ENCODE results near the gene B3GNT8. TPM values are rescaled to one million over a fixed set of nuclear protein-coding genes. Genes with fewer than 3 reads are reported as not detected.
A peak's percentile ranks its signal among the peaks of the same experiment; 100 is the strongest.

Gene B3GNT8
- total and polyA plus RNA-seq, 9 of the 15 experiments (the other 6 are each of a cell fraction or from before 2014, with no cell fraction given) = 0.11 to 2.9 (median 0.65) TPM; not detected in 2

- TF ChIP-seq, protein P1, sequence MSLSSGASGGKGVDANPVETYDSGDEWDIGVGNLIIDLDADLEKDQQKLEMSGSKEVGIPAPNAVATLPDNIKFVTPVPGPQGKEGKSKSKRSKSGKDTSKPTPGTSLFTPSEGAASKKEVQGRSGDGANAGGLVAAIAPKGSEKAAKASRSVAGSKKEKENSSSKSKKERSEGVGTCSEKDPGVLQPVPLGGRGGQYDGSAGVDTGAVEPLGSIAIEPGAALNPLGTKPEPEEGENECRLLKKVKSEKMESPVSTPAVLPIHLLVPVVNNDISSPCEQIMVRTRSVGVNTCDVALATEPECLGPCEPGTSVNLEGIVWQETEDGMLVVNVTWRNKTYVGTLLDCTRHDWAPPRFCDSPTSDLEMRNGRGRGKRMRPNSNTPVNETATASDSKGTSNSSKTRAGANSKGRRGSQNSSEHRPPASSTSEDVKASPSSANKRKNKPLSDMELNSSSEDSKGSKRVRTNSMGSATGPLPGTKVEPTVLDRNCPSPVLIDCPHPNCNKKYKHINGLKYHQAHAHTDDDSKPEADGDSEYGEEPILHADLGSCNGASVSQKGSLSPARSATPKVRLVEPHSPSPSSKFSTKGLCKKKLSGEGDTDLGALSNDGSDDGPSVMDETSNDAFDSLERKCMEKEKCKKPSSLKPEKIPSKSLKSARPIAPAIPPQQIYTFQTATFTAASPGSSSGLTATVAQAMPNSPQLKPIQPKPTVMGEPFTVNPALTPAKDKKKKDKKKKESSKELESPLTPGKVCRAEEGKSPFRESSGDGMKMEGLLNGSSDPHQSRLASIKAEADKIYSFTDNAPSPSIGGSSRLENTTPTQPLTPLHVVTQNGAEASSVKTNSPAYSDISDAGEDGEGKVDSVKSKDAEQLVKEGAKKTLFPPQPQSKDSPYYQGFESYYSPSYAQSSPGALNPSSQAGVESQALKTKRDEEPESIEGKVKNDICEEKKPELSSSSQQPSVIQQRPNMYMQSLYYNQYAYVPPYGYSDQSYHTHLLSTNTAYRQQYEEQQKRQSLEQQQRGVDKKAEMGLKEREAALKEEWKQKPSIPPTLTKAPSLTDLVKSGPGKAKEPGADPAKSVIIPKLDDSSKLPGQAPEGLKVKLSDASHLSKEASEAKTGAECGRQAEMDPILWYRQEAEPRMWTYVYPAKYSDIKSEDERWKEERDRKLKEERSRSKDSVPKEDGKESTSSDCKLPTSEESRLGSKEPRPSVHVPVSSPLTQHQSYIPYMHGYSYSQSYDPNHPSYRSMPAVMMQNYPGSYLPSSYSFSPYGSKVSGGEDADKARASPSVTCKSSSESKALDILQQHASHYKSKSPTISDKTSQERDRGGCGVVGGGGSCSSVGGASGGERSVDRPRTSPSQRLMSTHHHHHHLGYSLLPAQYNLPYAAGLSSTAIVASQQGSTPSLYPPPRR (CRISPR knock-in tag; IDR thresholded peaks at IDR 0.05; ENCODE audit: borderline replicate concordance) = no peak
- TF ChIP-seq NFRKB (IDR thresholded peaks at IDR 0.05; ENCODE audit: low read depth) (peak; percentile 86; the same call in 1 of the 2 replicates), HSF4 (CRISPR knock-in tag; IDR thresholded peaks at IDR 0.05; ENCODE audit: borderline replicate concordance) (no peak), ZNF584 (CRISPR knock-in tag; IDR thresholded peaks at IDR 0.05; ENCODE audit: low read depth) (no peak), E2F5 (CRISPR knock-in tag; IDR thresholded peaks at IDR 0.05) (no peak), ELF1 (tag; IDR thresholded peaks at IDR 0.05) (peak; percentile 45; the same call in 1 of the 2 replicates), ZNF311 (CRISPR knock-in tag; IDR thresholded peaks at IDR 0.05) (no peak), ZNF347 (CRISPR knock-in tag; IDR thresholded peaks at IDR 0.05; ENCODE audit: low read depth) (no peak), BCOR (IDR thresholded peaks at IDR 0.05) (peak; percentile 35; the same call in 1 of the 2 replicates), HNRNPLL (IDR thresholded peaks at IDR 0.05; ENCODE audit: low read depth, low read length, poor library complexity, severe bottlenecking) (peak; percentile 70), ZNF589 (CRISPR knock-in tag; IDR thresholded peaks at IDR 0.05; ENCODE audit: low read depth) (no peak), BACH1 (tag; IDR thresholded peaks at IDR 0.05) (no peak), GATAD2A (IDR thresholded peaks at IDR 0.05) (no peak; the same call in 1 of the 2 replicates), GABPB1 (CRISPR knock-in tag; IDR thresholded peaks at IDR 0.05) (peak; percentile 93), CHD1 (IDR thresholded peaks at IDR 0.05; ENCODE audit: low read length) (no peak), ZNF668 (CRISPR knock-in tag; IDR thresholded peaks at IDR 0.05) (no peak), ZNF785 (CRISPR knock-in tag; IDR thresholded peaks at IDR 0.05) (no peak), NFE2 (IDR thresholded peaks at IDR 0.05; ENCODE audit: low read depth) (no peak)
- TF ChIP-seq, protein P2, sequence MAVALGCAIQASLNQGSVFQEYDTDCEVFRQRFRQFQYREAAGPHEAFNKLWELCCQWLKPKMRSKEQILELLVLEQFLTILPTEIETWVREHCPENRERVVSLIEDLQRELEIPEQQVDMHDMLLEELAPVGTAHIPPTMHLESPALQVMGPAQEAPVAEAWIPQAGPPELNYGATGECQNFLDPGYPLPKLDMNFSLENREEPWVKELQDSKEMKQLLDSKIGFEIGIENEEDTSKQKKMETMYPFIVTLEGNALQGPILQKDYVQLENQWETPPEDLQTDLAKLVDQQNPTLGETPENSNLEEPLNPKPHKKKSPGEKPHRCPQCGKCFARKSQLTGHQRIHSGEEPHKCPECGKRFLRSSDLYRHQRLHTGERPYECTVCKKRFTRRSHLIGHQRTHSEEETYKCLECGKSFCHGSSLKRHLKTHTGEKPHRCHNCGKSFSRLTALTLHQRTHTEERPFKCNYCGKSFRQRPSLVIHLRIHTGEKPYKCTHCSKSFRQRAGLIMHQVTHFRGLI (CRISPR knock-in tag; IDR thresholded peaks at IDR 0.05) = no peak
- TF ChIP-seq, protein P3, sequence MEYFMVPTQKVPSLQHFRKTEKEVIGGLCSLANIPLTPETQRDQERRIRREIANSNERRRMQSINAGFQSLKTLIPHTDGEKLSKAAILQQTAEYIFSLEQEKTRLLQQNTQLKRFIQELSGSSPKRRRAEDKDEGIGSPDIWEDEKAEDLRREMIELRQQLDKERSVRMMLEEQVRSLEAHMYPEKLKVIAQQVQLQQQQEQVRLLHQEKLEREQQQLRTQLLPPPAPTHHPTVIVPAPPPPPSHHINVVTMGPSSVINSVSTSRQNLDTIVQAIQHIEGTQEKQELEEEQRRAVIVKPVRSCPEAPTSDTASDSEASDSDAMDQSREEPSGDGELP (CRISPR knock-in tag; IDR thresholded peaks at IDR 0.05; ENCODE audit: borderline replicate concordance) = peak; percentile 83; the same call in 1 of the 2 replicates
Measured at GRCh38 chr19:41439441-41440222, 12.5 kb upstream of the B3GNT8 start, which contains the start of gene DMAC2 (continued).

Measured in K562 (cell line).